ENCODE data around the gene GHITM. TPM values are rescaled to one million over a fixed set of nuclear protein-coding genes. Genes with fewer than 3 reads are reported as not detected.

Gene GHITM
- total and polyA plus RNA-seq, 2 experiments from 2014 or later, result 97.1 to 105 TPM

- Mint-ChIP-seq H3K27me3 (ENCODE audit: insufficient read depth, low read depth, poor library complexity) (no peaks in the 10 kb centered on the region), H3K4me1 (peaks cover 5% of the 10 kb centered on the region; the same call in 2 of the 3 replicates), H3K36me3 (ENCODE audit: low read depth) (no peaks in the 10 kb centered on the region), H3K9me3 (no peaks in the 10 kb centered on the region; the same call in 1 of the 3 replicates), H3K27ac (no peak overlapping the region), H3K4me3 (no peak overlapping the region)
- no peaks in the 10 kb centered on the region for H4K20me1 ChIP-seq (replicated peaks; ENCODE audit: insufficient read depth)
- no peak overlapping the region for H3K27ac ChIP-seq (ENCODE audit: low read depth)
- H3K79me2 ChIP-seq (replicated peaks; ENCODE audit: insufficient read depth), result no peaks in the 10 kb centered on the region
- H3K27me3 ChIP-seq (ENCODE audit: insufficient read depth), result no peaks in the 10 kb centered on the region
- TF ChIP-seq CREB1 (CRISPR knock-in tag; IDR thresholded peaks at IDR 0.05; ENCODE audit: low read depth) (no peak), ZNF114 (CRISPR knock-in tag; IDR thresholded peaks at IDR 0.05) (no peak), ZNF462 (CRISPR knock-in tag; IDR thresholded peaks at IDR 0.05) (no peak)
- DNase-seq (ENCODE audit: low spot score) (no peak), ATAC-seq (no peak)
- no peak overlapping the region for H2AFZ ChIP-seq
- H3K36me3 ChIP-seq (ENCODE audit: insufficient read depth), result no peaks in the 10 kb centered on the region
- H3K4me3 ChIP-seq, result no peak overlapping the region
- 0 out of 2 replicates have a peak, but pooled peaks cover 4% of the 10 kb centered on the region for H3K4me1 ChIP-seq (ENCODE audit: insufficient read depth)
- H3F3A ChIP-seq (replicated peaks; ENCODE audit: low read depth), result no peaks in the 10 kb centered on the region
- H3K4me2 ChIP-seq, result no peak overlapping the region
- H3K9me2 ChIP-seq (ENCODE audit: insufficient read depth), result peaks cover 3% of the 10 kb centered on the region; the same call in 1 of the 2 replicates
These were observed 20.8 kb upstream of the GHITM start for GRCh38 chr10:84118395-84119006.

- peaks cover 15% of the 10 kb centered on the region; the same call in 2 of the 3 replicates for H3K36me3 Mint-ChIP-seq (ENCODE audit: low read depth)
- no peak overlapping the region for H3K27ac Mint-ChIP-seq
- no peak overlapping the region for H2AFZ ChIP-seq
- H3K36me3 ChIP-seq (ENCODE audit: insufficient read depth), result no peaks in the 10 kb centered on the region
- H3K9me3 Mint-ChIP-seq, result peaks cover 36% of the 10 kb centered on the region
- H3K4me1 Mint-ChIP-seq, result peaks cover 5% of the 10 kb centered on the region; the same call in 2 of the 3 replicates
- H3F3A ChIP-seq (replicated peaks; ENCODE audit: low read depth), result no peaks in the 10 kb centered on the region
- ATAC-seq (no peak), DNase-seq (ENCODE audit: low spot score) (no peak)
- no peaks in the 10 kb centered on the region for H4K20me1 ChIP-seq (replicated peaks; ENCODE audit: insufficient read depth)
- H3K4me2 ChIP-seq, result no peak overlapping the region
- no peak overlapping the region for H3K4me3 ChIP-seq
- H3K27ac ChIP-seq (ENCODE audit: low read depth), result no peak overlapping the region
- H3K4me3 Mint-ChIP-seq, result no peak overlapping the region
- H3K27me3 ChIP-seq (ENCODE audit: insufficient read depth), result no peaks in the 10 kb centered on the region
- H3K79me2 ChIP-seq (replicated peaks; ENCODE audit: insufficient read depth), result no peaks in the 10 kb centered on the region
- peaks cover 4% of the 10 kb centered on the region for H3K9me2 ChIP-seq (ENCODE audit: insufficient read depth)
- H3K27me3 Mint-ChIP-seq (ENCODE audit: insufficient read depth, low read depth, poor library complexity), result no peaks in the 10 kb centered on the region
- 0 out of 2 replicates have a peak, but pooled peaks cover 4% of the 10 kb centered on the region for H3K4me1 ChIP-seq (ENCODE audit: insufficient read depth)
- TF ChIP-seq ZNF114 (CRISPR knock-in tag; IDR thresholded peaks at IDR 0.05) (no peak), EZH2 (IDR thresholded peaks at IDR 0.05; ENCODE audit: low read depth, unreplicated experiment) (no peak), ZNF331 (CRISPR knock-in tag; IDR thresholded peaks at IDR 0.05; ENCODE audit: low read depth) (no peak), STAT1 (IDR thresholded peaks at IDR 0.05; ENCODE audit: unreplicated experiment) (no peak), POLR2AphosphoS5 (IDR thresholded peaks at IDR 0.05; ENCODE audit: low read depth) (no peak), JUNB (IDR thresholded peaks at IDR 0.05; ENCODE audit: unreplicated experiment) (no peak), NANOG (IDR thresholded peaks at IDR 0.05; ENCODE audit: borderline replicate concordance) (no peak), CREB1 (CRISPR knock-in tag; IDR thresholded peaks at IDR 0.05; ENCODE audit: low read depth) (no peak), EZH2phosphoT487 (IDR thresholded peaks at IDR 0.05; ENCODE audit: unreplicated experiment) (no peak)
- TF ChIP-seq, protein P1, sequence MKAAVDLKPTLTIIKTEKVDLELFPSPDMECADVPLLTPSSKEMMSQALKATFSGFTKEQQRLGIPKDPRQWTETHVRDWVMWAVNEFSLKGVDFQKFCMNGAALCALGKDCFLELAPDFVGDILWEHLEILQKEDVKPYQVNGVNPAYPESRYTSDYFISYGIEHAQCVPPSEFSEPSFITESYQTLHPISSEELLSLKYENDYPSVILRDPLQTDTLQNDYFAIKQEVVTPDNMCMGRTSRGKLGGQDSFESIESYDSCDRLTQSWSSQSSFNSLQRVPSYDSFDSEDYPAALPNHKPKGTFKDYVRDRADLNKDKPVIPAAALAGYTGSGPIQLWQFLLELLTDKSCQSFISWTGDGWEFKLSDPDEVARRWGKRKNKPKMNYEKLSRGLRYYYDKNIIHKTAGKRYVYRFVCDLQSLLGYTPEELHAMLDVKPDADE (IDR thresholded peaks at IDR 0.05), result no peak
These were observed 15.9 kb upstream of the GHITM start for GRCh38 chr10:84123362-84123761.
